Esophagus (tissue), 2 donors: ENCODE measurements around the gene SEC31B. TPM values are rescaled to one million over a fixed set of nuclear protein-coding genes. Genes with fewer than 3 reads are reported as not detected.

ENCODE experiments used
- H3K27ac ChIP-seq, 2 donors: one replicate each; pipeline ENCODE4 v1.5.1; 2013; ENCODE audit warnings: low read depth in 2 of 2, mild to moderate bottlenecking in 2 of 2, inconsistent platforms in 1 of 2, low read length in 1 of 2, moderate library complexity in 1 of 2
- H3K27me3 ChIP-seq, 2 donors: one replicate each; pipeline ENCODE4 v1.6.1; 2013; ENCODE audit warnings: low read length in 2 of 2, control low read depth in 1 of 2, mild to moderate bottlenecking in 1 of 2; ENCODE audit not compliant: insufficient read depth in 2 of 2, control insufficient read depth in 1 of 2
- H3K36me3 ChIP-seq, 2 donors: one replicate each; pipeline ENCODE4 v1.6.1; 2013; ENCODE audit warnings: low read length in 1 of 2; ENCODE audit not compliant: control insufficient read depth in 2 of 2, insufficient read depth in 2 of 2
- H3K4me1 ChIP-seq, 2 donors: one replicate each; pipeline ENCODE4 v1.6.1; 2013; ENCODE audit warnings: low read length in 1 of 2; ENCODE audit not compliant: control insufficient read depth in 2 of 2, insufficient read depth in 2 of 2
- H3K4me3 ChIP-seq, 2 donors: one replicate each; pipeline ENCODE4 v1.5.1; 2013; ENCODE audit warnings: low read length in 2 of 2, mild to moderate bottlenecking in 2 of 2, low read depth in 1 of 2, moderate library complexity in 1 of 2
- H3K9me3 ChIP-seq, 2 donors: one replicate each; pipeline ENCODE4 v1.6.1; 2013; ENCODE audit warnings: mild to moderate bottlenecking in 2 of 2, low read depth in 1 of 2, low read length in 1 of 2, moderate library complexity in 1 of 2; ENCODE audit not compliant: control insufficient read depth in 2 of 2, insufficient read depth in 1 of 2
- WGBS, 2 donors: extraction: QIAGEN DNeasy Blood & Tissue Kit; methylation state at CpG; one replicate each; pipeline ENCODE4 v1.1.7; 2013; 5-methylcytosine and 5-hydroxymethylcytosine counted together
- polyA plus RNA-seq, 2 donors: library from polyadenylated mRNA; stranded (reverse); fragments of 200-250 nt; gene quantifications; one replicate each; pipeline ENCODE4 v1.2.3, GENCODE V29; 2013
- donor health status: healthy with polysubstance abuse.
- donor health status: Bipolar disorder and iron deficiency.

SEC31B gene
- polyA plus RNA-seq, 2 donors, result 3.6 to 9.1 TPM

- Histone ChIP-seq H3K27me3 (peaks cover 0 to under 1% of the 10 kb centered on the region in 2 donors), H3K36me3 (no peaks in the 10 kb centered on the region), H3K4me3 (no peak overlapping the region), H3K4me1 (no peaks in the 10 kb centered on the region), H3K9me3 (no peaks in the 10 kb centered on the region), H3K27ac (no peak overlapping the region)
Observed at GRCh38 chr10:100468978-100469377, 50.7 kb downstream of the SEC31B start.

- Histone ChIP-seq H3K4me3 (no peak overlapping the region), H3K27me3 (no peaks in the 10 kb centered on the region), H3K9me3 (no peaks in the 10 kb centered on the region), H3K4me1 (no peaks in the 10 kb centered on the region), H3K27ac (no peak overlapping the region), H3K36me3 (no peaks in the 10 kb centered on the region)
- 63 to 68% methylated on average over 5 of the region's 5 CpGs for WGBS, 2 donors
Observed at GRCh38 chr10:100468322-100468721, 51.3 kb downstream of the SEC31B start.

- no peaks in the 10 kb centered on the region for H3K27me3 ChIP-seq
- H3K27ac ChIP-seq, result no peak within 1 kb of the TSS
- H3K36me3 ChIP-seq, result no peaks in the 10 kb centered on the region
- H3K4me3 ChIP-seq, result no peak within 1 kb of the TSS
- 57 to 58% methylated on average over 4 of the region's 4 CpGs for WGBS, 2 donors
- no peaks in the 10 kb centered on the region for H3K9me3 ChIP-seq
- no peaks in the 10 kb centered on the region for H3K4me1 ChIP-seq
Observed at GRCh38 chr10:100462709-100463108, 57.0 kb downstream of the SEC31B start, which contains the start of gene WNT8B. WNT8B (plus strand) TSS chr10:100463009; CDS start chr10:100463169, 160 bp downstream.

- Histone ChIP-seq H3K4me3 (no peak overlapping the region), H3K9me3 (peaks cover 0 to 3% of the 10 kb centered on the region in 2 donors), H3K27me3 (no peaks in the 10 kb centered on the region), H3K4me1 (no peaks in the 10 kb centered on the region), H3K27ac (no peak overlapping the region), H3K36me3 (no peaks in the 10 kb centered on the region)
- 78 to 82% methylated on average over 4 of the region's 4 CpGs for WGBS, 2 donors
Observed at GRCh38 chr10:100448951-100449350, 70.7 kb downstream of the SEC31B start.

GRCh38 chr10:100447663-100448062 is 72.0 kb downstream of the SEC31B start:
- Histone ChIP-seq H3K27me3 (no peaks in the 10 kb centered on the region), H3K9me3 (peaks cover 0 to 3% of the 10 kb centered on the region in 2 donors), H3K4me3 (no peak overlapping the region), H3K4me1 (no peaks in the 10 kb centered on the region), H3K27ac (no peak overlapping the region), H3K36me3 (no peaks in the 10 kb centered on the region)
- WGBS, 2 donors, result 67 to 86% methylated on average over 1 of the region's 1 CpG

- Histone ChIP-seq H3K27me3 (no peaks in the 10 kb centered on the region), H3K4me1 (no peaks in the 10 kb centered on the region), H3K36me3 (no peaks in the 10 kb centered on the region), H3K27ac (no peak overlapping the region), H3K4me3 (no peak overlapping the region), H3K9me3 (peaks cover 0 to 3% of the 10 kb centered on the region in 2 donors)
- WGBS, 2 donors, result 77 to 79% methylated on average over 4 of the region's 4 CpGs
Observed at GRCh38 chr10:100446130-100446761, 73.4 kb downstream of the SEC31B start.

GRCh38 chr10:100442548-100442947 is 77.1 kb downstream of the SEC31B start:
- Histone ChIP-seq H3K9me3 (peaks cover 0 to 3% of the 10 kb centered on the region in 2 donors), H3K4me1 (no peaks in the 10 kb centered on the region), H3K27me3 (no peaks in the 10 kb centered on the region), H3K4me3 (no peak overlapping the region), H3K27ac (no peak overlapping the region), H3K36me3 (no peaks in the 10 kb centered on the region)
- WGBS, 2 donors, result 46 to 53% methylated on average over 3 of the region's 3 CpGs

- H3K4me3 ChIP-seq, result no peak overlapping the region
- no peaks in the 10 kb centered on the region for H3K36me3 ChIP-seq
- H3K27me3 ChIP-seq, result no peaks in the 10 kb centered on the region
- WGBS, 2 donors, result 82 to 91% methylated on average over 6 of the region's 6 CpGs
- H3K27ac ChIP-seq, result no peak overlapping the region
- no peaks in the 10 kb centered on the region for H3K9me3 ChIP-seq
- no peaks in the 10 kb centered on the region for H3K4me1 ChIP-seq
Observed at GRCh38 chr10:100438674-100439315, 80.9 kb downstream of the SEC31B start.
